Type B pancreatic cell (in vitro differentiated cells): ENCODE results near the gene CNTNAP2. TPM values are rescaled to one million over a fixed set of nuclear protein-coding genes. Genes with fewer than 3 reads are reported as not detected.
"Not testable (repeated sequence)": the region's sequence is repeated elsewhere in the genome, so short reads cannot be mapped to it uniquely, and the experiment has no call there.

Experiments
- DNase-seq: peaks from one replicate; pipeline ENCODE4 v3.0.0; 2021; ENCODE audit warnings: mixed read lengths; ENCODE audit not compliant: unreplicated experiment; ENCODE audit errors: extremely low spot score
- H3K27ac Mint-ChIP-seq: 2 replicates; pipeline ENCODE4 v1.8.0; 2021; ENCODE audit warnings: mild to moderate bottlenecking, mixed read lengths
- H3K27me3 Mint-ChIP-seq: 2 replicates; pipeline ENCODE4 v1.8.0; 2021; ENCODE audit warnings: mixed read lengths
- H3K36me3 Mint-ChIP-seq: 2 replicates; pipeline ENCODE4 v1.8.0; 2021; ENCODE audit warnings: mixed read lengths
- H3K4me1 Mint-ChIP-seq: one replicate; pipeline ENCODE4 v1.8.0; 2021; ENCODE audit warnings: mixed read lengths; ENCODE audit not compliant: unreplicated experiment
- H3K4me3 Mint-ChIP-seq: 2 replicates; pipeline ENCODE4 v1.8.0; 2021; ENCODE audit warnings: mild to moderate bottlenecking, mixed read lengths
- H3K9me3 Mint-ChIP-seq: 2 replicates; pipeline ENCODE4 v1.8.0; 2021; ENCODE audit warnings: mixed read lengths
- CTCF ChIP-seq: fragments of 200-600 bp; sonication (generic); conservative IDR thresholded peaks from 2 replicates; pipeline ENCODE4 v1.5.0; 2021; ENCODE audit warnings: antibody characterized with exemption, mild to moderate bottlenecking
- total RNA-seq: library from RNA; stranded (reverse); gene quantifications from 2 replicates; pipeline ENCODE4 v1.2.1, GENCODE V29; 2021; ENCODE audit warnings: low replicate concordance

Gene CNTNAP2
- total RNA-seq, 1 donor from 2014 or later = 26.8 TPM

- Mint-ChIP-seq H3K27ac (no peak overlapping the region), H3K27me3 (peaks cover 21% of the 10 kb centered on the region), H3K4me1 (no peaks in the 10 kb centered on the region), H3K36me3 (no peaks in the 10 kb centered on the region), H3K4me3 (no peak overlapping the region), H3K9me3 (no peaks in the 10 kb centered on the region)
- no peak for TF ChIP-seq CTCF
- no peak for DNase-seq
Measured at GRCh38 chr7:148299350-148300276, 2183.0 kb downstream of the CNTNAP2 start.

DNA sequence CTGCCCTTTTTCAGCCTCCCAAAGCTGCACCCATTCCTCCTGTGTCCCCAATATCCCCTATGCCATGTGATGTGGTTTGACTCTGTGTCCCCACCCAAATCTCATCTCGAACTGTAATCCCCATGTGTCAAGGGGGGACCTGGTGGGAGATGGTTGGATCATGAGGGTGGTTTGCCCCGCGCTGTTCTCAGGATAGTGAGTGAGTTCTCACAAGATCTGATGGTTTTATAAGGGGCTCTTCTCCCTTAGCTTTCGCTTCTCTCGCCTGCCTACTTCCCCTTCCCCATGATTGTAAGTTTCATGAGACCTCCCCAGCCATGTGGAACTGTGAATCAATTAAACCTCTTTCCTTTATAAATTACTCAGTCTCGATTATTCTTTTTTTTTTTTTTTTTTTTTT is 2185.8 kb downstream of the CNTNAP2 start:
- not testable (repeated sequence) for DNase-seq, H3K4me3 Mint-ChIP-seq, H3K27ac Mint-ChIP-seq, H3K9me3 Mint-ChIP-seq, H3K4me1 Mint-ChIP-seq, H3K36me3 Mint-ChIP-seq
- peaks cover 16% of the 10 kb centered on the region for H3K27me3 Mint-ChIP-seq

GRCh38 chr7:148303295-148304082 is 2186.9 kb downstream of the CNTNAP2 start:
- H3K27me3 Mint-ChIP-seq = peaks cover 16% of the 10 kb centered on the region
- H3K9me3 Mint-ChIP-seq = peaks cover 3% of the 10 kb centered on the region
- no peaks in the 10 kb centered on the region for H3K4me1 Mint-ChIP-seq

DNA sequence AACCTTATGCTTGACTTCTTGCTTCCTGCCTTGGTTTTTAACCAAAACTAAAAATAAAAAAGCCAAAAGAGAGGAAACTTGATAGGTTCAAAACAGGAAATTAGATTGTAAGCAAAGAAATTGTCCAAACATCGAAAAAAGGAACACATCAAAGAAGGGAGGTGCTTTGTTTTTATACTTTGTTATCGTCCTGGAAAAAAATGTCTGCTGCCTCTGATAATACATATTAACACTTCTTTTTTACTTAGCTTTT is 2187.4 kb downstream of the CNTNAP2 start:
- no peaks in the 10 kb centered on the region for H3K36me3 Mint-ChIP-seq
- DNase-seq = no peak
- no peak for TF ChIP-seq CTCF
- H3K27ac Mint-ChIP-seq = no peak overlapping the region
- H3K4me1 Mint-ChIP-seq = no peaks in the 10 kb centered on the region
- H3K27me3 Mint-ChIP-seq = peaks cover 17% of the 10 kb centered on the region
- H3K9me3 Mint-ChIP-seq = peaks cover 3% of the 10 kb centered on the region
- no peak overlapping the region for H3K4me3 Mint-ChIP-seq

More at GRCh38 chr7:148303295-148304082, 2186.9 kb downstream of the CNTNAP2 start:
- Mint-ChIP-seq H3K4me3 (no peak overlapping the region), H3K27ac (no peak overlapping the region), H3K36me3 (no peaks in the 10 kb centered on the region)
- TF ChIP-seq CTCF = no peak
- no peak for DNase-seq

DNA sequence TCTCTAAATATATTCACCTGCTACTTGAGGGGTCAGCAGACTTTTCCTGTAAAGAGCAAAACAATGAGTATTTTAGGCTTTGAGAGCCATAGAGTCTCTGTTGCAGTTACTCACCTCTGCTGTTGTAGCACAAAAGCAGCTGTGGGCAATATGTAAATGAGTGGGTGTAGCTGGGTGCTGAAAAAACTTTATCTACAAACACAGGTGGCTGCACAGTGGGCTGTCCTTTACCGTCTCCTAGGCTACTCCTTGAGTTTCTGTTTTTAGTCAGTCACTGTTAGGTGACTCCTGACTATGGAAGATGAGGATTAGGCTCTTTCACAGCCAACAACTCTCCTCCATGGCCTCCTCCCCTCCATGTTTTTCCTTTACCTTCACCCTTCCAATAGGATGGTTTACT is 2187.9 kb downstream of the CNTNAP2 start:
- H3K36me3 Mint-ChIP-seq = no peaks in the 10 kb centered on the region
- peaks cover 21% of the 10 kb centered on the region for H3K27me3 Mint-ChIP-seq
- no peak overlapping the region for H3K4me3 Mint-ChIP-seq
- no peak for TF ChIP-seq CTCF
- DNase-seq = no peak
- H3K9me3 Mint-ChIP-seq = peaks cover 3% of the 10 kb centered on the region
- H3K4me1 Mint-ChIP-seq = no peaks in the 10 kb centered on the region
- H3K27ac Mint-ChIP-seq = no peak overlapping the region

DNA sequence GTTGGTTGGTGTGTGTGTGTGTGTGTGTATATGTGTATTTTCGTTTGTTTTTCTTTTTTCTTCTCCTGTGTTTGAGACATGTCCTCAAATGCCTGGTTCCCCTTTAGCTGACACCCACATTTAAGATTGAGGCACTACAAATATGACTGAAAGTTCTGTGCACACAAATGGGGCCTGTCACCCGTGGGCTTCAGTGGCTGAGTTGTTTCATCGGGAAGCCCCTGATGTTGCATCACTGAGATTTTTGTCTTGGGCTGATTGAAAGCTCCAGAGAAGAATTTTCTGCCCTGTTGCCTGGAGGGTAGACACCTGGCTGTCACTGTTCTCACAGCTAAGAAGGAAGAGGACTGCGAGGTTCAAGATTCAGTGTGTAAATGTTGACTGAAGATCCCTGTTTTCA is 2190.2 kb downstream of the CNTNAP2 start:
- no peaks in the 10 kb centered on the region for H3K4me1 Mint-ChIP-seq
- no peak overlapping the region for H3K27ac Mint-ChIP-seq
- H3K4me3 Mint-ChIP-seq = no peak overlapping the region

More for the DNA sequence above, 2190.2 kb downstream of the CNTNAP2 start:
- TF ChIP-seq CTCF = no peak
- H3K9me3 Mint-ChIP-seq = peaks cover 3% of the 10 kb centered on the region
- H3K36me3 Mint-ChIP-seq = peaks cover 4% of the 10 kb centered on the region
- no peak for DNase-seq
- H3K27me3 Mint-ChIP-seq = peaks cover 32% of the 10 kb centered on the region
